Uterus (tissue), 4 donors: ENCODE measurements around the gene GREB1. TPM values are rescaled to one million over a fixed set of nuclear protein-coding genes. Genes with fewer than 3 reads are reported as not detected.

Source experiments
- DNase-seq, 2 donors: peaks; one replicate each; pipeline ENCODE4 v3.0.0-alpha.2; 2019 to 2020
- H3K27ac ChIP-seq, 2 donors: fragments of 200-600 bp; sonication (generic); 1 replicate in 1 of 2; 2 replicates in 1 of 2; pipeline ENCODE4 v1.5.1; 2016 to 2018
- H3K27me3 ChIP-seq, 2 donors: fragments of 200-600 bp; sonication (generic); one replicate each; pipeline ENCODE4 v1.5.1; 2018 to 2019; ENCODE audit warnings: control low read depth in 1 of 2
- H3K36me3 ChIP-seq, 2 donors: fragments of 200-600 bp; sonication (generic); one replicate each; pipeline ENCODE4 v1.5.1; 2019; ENCODE audit warnings: control low read depth in 1 of 2
- H3K4me1 ChIP-seq, 2 donors: fragments of 200-600 bp; sonication (generic); one replicate each; pipeline ENCODE4 v1.5.1; 2018 to 2019; ENCODE audit warnings: control low read depth in 1 of 2
- H3K4me3 ChIP-seq, 2 donors: fragments of 200-600 bp; sonication (generic); 1 replicate in 1 of 2; 2 replicates in 1 of 2; pipeline ENCODE4 v1.5.1; 2018 to 2019; ENCODE audit warnings: mild to moderate bottlenecking in 1 of 2
- H3K9me3 ChIP-seq, 2 donors: fragments of 200-600 bp; sonication (generic); one replicate each; pipeline ENCODE4 v1.5.1; 2019; ENCODE audit warnings: control low read depth in 1 of 2
- CTCF ChIP-seq, 4 experiments: fragments of 200-600 bp in 2 of 4; fragments of 450-650 bp in 2 of 4; sonication (generic) in 2 of 4; IDR thresholded peaks; one replicate each; pipeline ENCODE4 v1.5.1; 2016 to 2019; ENCODE audit warnings: antibody characterized with exemption in 4 of 4, mild to moderate bottlenecking in 2 of 4, moderate library complexity in 1 of 4
- POLR2A ChIP-seq, 2 donors: fragments of 450-650 bp; IDR thresholded peaks; one replicate each; pipeline ENCODE4 v1.6.1; 2016; ENCODE audit warnings: antibody characterized with exemption in 2 of 2, mild to moderate bottlenecking in 1 of 2, moderate library complexity in 1 of 2
- intact Hi-C: fragments of 100-400 bp; cut with DNase I; formaldehyde crosslinking; loops from one replicate; pipeline ENCODE4 v1.15.1; 2023; ENCODE audit warnings: low total_unique reads
- total RNA-seq, 4 donors: library from RNA; depleted of rRNA in 3 of 4; stranded (reverse); fragments of >200 nt in 3 of 4; gene quantifications; one replicate each; pipeline versions ENCODE4 v1.1.0 to v1.2.4, GENCODE V29; 2014 to 2023
- donor health status: DM: yes; HTN: yes; CAD: no.

Gene GREB1
- total RNA-seq, 4 donors from 2014 or later: 20.3 to 166 (median 78.8) TPM

- Histone ChIP-seq H3K4me3 (no peak overlapping the region), H3K27ac (no peak overlapping the region), H3K36me3 (no peaks in the 10 kb centered on the region), H3K9me3 (no peaks in the 10 kb centered on the region), H3K4me1 (no peaks in the 10 kb centered on the region), H3K27me3 (no peaks in the 10 kb centered on the region)
- no peak for DNase-seq
- intact Hi-C loops: no loop called here
- TF ChIP-seq CTCF (IDR thresholded peaks at IDR 0.05) (no peak), POLR2A (IDR thresholded peaks at IDR 0.05) (no peak)
Measured at GRCh38 chr2:11679486-11680181, 145.8 kb downstream of the GREB1 start.

- no peaks in the 10 kb centered on the region for H3K9me3 ChIP-seq
- no peak overlapping the region for H3K4me3 ChIP-seq
- H3K27me3 ChIP-seq: no peaks in the 10 kb centered on the region
- H3K27ac ChIP-seq: no peak overlapping the region
- H3K36me3 ChIP-seq: no peaks in the 10 kb centered on the region
- intact Hi-C loops: no loop called here
- no peaks in the 10 kb centered on the region for H3K4me1 ChIP-seq
- no peak for DNase-seq
- TF ChIP-seq POLR2A (IDR thresholded peaks at IDR 0.05) (no peak), CTCF (IDR thresholded peaks at IDR 0.05) (no peak)
Measured at GRCh38 chr2:11680182-11680900, 146.5 kb downstream of the GREB1 start.

GRCh38 chr2:11680901-11681721, 147.3 kb downstream of the GREB1 start:
- intact Hi-C loops: no loop called here
- no peak for TF ChIP-seq POLR2A (IDR thresholded peaks at IDR 0.05)
- TF ChIP-seq CTCF (IDR thresholded peaks at IDR 0.05): no peak
- Histone ChIP-seq H3K4me3 (no peak overlapping the region), H3K9me3 (no peaks in the 10 kb centered on the region), H3K27me3 (no peaks in the 10 kb centered on the region), H3K27ac (no peak overlapping the region), H3K4me1 (no peaks in the 10 kb centered on the region), H3K36me3 (no peaks in the 10 kb centered on the region)
- no peak for DNase-seq

- TF ChIP-seq CTCF (IDR thresholded peaks at IDR 0.05): peak; percentile 22 to 47 (median 43)
- no peak for TF ChIP-seq POLR2A (IDR thresholded peaks at IDR 0.05)
- DNase-seq: no peak
- no peaks in the 10 kb centered on the region for H3K36me3 ChIP-seq
- H3K27me3 ChIP-seq: no peaks in the 10 kb centered on the region
- no peak overlapping the region for H3K27ac ChIP-seq
- no peaks in the 10 kb centered on the region for H3K4me1 ChIP-seq
- no peak overlapping the region for H3K4me3 ChIP-seq
- H3K9me3 ChIP-seq: no peaks in the 10 kb centered on the region
- intact Hi-C loops: no loop called here
Measured at GRCh38 chr2:11681722-11682589, 148.1 kb downstream of the GREB1 start.
